MM.1S (cell line): Measurements from ENCODE around the gene HELZ.

Experiments
- EZH2 ChIP-seq: fragments of 300-600 bp; sonication (generic); optimal IDR thresholded peaks from 2 replicates; pipeline ENCODE3; 2017; ENCODE audit warnings: low read depth, mild to moderate bottlenecking, antibody characterized with exemption, low read length, mixed read lengths
- TF ChIP-seq, protein P1 (sequence below): fragments of 300-600 bp; sonication (generic); IDR thresholded peaks from 2 replicates; pipeline ENCODE4 v1.5.1; 2016; ENCODE audit warnings: antibody characterized with exemption, low read length, mixed read lengths

DNA sequence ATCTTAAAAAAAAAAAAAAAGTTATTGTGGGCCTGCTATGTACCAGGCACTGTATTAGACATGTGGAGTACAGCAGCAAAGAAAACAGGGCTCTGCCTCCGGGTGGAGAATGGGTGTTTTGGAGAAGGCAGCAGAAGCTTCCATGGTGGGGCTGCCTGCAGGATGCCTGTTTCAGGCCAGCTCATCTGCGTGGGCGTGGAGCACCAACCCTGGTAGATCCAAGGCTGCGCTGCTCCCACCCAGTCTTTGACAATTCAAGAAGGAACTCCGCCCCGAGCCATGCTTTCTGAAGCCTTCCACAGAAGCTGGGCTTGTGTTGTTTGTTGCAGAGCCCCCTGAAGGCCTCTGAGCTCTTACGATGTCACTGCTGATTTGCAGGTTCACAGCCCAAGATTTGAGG is 223.8 kb downstream of the HELZ start:
- no peak for TF ChIP-seq EZH2
- TF ChIP-seq, protein P1, sequence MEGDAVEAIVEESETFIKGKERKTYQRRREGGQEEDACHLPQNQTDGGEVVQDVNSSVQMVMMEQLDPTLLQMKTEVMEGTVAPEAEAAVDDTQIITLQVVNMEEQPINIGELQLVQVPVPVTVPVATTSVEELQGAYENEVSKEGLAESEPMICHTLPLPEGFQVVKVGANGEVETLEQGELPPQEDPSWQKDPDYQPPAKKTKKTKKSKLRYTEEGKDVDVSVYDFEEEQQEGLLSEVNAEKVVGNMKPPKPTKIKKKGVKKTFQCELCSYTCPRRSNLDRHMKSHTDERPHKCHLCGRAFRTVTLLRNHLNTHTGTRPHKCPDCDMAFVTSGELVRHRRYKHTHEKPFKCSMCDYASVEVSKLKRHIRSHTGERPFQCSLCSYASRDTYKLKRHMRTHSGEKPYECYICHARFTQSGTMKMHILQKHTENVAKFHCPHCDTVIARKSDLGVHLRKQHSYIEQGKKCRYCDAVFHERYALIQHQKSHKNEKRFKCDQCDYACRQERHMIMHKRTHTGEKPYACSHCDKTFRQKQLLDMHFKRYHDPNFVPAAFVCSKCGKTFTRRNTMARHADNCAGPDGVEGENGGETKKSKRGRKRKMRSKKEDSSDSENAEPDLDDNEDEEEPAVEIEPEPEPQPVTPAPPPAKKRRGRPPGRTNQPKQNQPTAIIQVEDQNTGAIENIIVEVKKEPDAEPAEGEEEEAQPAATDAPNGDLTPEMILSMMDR = no peak
